Fibroblast of peridontal ligament (primary cell): ENCODE results near the gene C1orf167.
A peak's percentile ranks its signal among the peaks of the same experiment; 100 is the strongest.

Source experiments
- DNase-seq: peaks from one replicate; pipeline ENCODE4 v3.0.0-alpha.2; 2010; ENCODE audit errors: extremely low read depth

Gene C1orf167

GRCh38 chr1:11784993-11785769, 23.2 kb downstream of the C1orf167 start:
- peak; percentile 20 for DNase-seq

DNA sequence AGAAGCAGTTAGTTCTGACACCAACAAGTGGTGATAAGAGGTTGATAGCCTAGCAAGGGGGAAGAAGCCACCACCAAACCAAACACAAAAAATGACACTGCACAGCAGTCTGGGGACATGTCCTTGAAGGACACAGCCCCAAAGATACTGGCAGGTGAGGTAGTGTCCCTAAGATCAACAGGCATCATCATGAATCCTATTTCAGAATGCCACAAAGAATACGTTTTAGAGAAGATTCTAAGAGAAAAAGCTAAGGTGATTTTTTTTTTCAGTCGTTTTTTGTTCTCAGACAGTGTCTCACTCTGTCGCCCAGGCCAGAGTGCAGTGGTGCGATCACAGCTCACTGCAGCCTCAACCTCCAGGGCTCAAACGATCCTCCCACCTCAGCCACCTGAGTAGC, 24.2 kb downstream of the C1orf167 start:
- no peak for DNase-seq

DNA sequence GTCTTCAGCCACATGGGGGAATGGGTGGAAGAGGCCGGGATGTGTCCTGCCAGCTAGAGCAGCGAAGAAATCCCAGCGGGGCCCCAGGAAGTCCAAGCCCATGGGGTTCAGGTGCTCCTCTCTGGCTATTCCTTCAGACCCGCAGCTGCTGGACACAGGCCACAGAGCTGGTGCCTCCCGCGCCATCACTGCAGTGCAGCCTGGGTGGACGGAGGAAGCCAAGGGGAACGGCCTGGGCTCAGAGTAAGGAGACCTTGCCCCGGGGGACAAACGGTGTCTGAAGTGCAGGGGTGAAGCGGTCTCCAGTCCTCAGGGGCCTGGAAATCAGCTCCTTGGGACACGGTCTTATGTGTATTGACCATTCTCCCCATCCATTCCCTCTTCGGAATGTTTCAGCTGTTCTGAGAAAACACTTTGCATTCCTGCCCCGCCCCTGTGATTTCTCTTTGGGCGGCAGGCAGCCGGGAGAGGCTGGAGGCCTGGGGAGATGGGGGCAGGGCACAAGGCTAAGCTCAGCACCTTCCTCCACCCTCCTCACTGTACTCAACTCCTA, 25.3 kb downstream of the C1orf167 start:
- DNase-seq, result peak; percentile 64

DNA sequence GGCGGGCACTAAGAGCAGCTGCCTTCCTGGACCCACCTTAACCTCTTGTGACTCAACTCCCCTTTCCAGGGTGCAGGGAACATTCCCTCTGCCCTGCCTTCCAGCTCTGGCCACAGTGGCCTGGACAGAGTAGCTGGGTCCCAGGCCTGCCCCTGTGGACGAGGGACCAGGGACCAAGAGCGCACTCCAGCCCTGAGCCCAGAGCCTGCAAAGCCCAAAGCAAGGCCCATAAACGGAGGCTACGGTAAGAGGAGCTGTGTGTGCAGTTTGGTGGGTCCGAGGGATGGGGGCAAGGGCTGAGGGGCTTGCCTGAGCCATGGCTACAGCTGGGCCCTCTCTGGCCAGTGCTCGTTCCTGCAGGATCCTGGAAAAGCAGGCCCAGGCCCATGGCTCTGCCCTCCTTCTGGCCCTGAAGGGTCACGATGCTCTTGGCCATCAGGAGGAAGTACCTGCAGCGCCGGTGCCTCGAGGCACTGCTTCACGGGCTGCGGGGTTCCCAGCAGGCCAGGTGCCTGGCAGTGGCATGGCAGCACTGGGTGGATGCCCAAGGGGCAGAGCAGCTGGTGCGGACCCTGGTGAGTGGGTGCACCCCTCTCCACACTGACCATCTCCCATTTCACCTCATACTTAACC, 25.9 kb downstream of the C1orf167 start:
- DNase-seq, result no peak

DNA sequence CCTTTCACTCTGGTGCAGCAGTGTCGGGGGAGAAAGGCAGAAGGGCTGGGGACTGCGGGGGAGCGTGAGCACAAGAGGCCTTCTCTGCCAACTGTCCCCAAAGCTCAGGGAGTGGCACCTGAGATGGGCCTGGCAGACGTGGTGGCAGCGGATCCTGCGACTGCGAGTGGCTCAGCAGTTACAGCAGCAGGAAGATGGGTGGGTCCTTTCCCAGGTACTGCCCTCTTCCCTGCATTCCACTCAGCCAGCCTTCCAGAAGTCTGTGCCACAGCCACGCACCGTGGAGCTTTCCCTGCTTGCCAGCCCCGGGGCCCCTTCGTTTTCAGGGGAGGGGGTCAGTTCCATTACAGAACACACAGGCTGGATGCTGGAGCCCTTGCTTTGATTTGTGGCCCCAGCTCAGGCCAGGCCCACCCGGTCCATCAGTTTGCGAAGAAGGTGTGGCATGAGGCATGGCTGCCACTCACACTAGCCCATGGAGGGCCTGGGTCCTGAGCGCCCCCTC, 26.6 kb downstream of the C1orf167 start:
- DNase-seq, result no peak

DNA sequence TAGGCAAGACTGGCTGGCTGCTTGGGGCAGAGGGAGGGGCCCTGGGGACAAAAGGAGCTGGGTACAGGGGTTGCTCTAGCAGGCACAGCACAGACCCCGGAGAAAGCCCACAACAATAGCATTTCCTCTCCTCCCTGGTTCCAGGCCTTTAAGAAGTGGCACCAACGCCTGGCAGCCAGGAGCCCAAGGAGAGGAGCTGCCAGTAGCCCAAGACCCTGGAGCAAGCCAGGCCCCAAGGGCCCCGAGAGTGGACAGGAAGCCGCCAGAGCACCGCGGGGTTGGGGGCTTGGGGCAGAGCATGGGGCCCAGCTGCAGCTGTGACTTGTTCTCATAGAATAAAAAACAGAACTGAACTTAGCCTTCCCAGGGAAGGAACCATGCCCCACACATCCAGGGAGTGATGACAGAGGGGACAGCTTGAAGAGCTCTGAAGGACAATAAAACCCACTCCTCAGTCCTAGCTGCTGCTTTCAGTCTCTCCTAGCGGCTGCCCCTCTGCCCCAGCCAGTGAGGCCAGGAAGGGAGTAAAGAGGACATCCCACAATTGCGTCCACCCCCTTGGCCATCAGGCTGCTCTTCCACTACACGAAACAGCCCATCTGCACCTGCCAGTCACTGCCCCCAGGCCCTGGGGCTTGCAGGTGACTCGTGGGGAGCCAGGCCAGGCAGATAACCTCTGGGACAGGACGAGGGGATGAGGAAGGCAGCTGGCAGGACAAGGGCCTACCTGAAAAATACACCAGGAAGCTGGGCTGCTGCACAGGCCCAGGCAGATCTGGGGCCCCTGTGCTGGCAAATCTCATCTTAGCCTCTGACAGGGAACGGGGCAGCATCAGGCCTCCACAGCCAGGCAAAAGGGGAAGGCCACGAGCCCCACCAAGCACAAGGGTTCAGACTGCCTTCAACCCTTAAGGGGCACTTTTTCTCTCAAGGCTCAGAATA, 27.4 kb downstream of the C1orf167 start:
- DNase-seq, result no peak

DNA sequence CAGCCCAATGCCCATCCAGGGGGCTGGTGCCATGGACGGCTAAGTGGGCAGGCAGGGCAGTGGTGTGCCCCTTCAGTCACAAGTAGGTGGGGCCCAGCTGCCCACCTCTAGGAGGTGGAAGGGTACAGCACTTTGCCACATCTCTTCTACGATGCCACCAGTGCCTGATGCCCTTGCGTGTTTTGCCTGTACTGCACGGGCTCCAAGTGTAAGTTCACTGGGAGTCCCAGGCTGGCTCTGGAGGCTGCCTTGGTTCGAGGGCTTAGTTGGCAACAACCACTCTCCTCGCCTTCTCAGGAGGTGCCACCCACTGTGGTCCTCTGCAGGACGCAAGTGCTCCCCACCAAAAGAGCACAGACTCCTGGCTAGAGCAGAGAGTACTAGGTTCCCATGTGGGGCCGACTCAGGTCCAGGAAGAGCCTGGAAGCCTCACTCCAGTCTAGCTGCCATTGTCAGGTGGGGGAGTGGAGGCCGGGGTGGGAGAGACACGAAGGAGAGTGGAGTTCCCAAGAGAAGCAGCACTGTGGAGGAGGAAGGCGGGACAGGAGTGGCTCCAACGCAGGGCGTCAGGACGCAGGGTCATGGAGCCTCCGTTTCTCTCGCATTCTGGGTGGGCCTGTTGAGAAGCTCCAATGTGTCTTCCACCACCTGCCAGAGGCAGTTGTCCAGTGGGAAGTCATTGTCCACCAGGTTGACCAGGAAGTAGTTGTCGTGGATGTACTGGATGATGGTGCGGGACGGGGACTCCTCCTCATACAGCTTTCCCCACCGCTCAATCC, 28.3 kb downstream of the C1orf167 start:
- no peak for DNase-seq

DNA sequence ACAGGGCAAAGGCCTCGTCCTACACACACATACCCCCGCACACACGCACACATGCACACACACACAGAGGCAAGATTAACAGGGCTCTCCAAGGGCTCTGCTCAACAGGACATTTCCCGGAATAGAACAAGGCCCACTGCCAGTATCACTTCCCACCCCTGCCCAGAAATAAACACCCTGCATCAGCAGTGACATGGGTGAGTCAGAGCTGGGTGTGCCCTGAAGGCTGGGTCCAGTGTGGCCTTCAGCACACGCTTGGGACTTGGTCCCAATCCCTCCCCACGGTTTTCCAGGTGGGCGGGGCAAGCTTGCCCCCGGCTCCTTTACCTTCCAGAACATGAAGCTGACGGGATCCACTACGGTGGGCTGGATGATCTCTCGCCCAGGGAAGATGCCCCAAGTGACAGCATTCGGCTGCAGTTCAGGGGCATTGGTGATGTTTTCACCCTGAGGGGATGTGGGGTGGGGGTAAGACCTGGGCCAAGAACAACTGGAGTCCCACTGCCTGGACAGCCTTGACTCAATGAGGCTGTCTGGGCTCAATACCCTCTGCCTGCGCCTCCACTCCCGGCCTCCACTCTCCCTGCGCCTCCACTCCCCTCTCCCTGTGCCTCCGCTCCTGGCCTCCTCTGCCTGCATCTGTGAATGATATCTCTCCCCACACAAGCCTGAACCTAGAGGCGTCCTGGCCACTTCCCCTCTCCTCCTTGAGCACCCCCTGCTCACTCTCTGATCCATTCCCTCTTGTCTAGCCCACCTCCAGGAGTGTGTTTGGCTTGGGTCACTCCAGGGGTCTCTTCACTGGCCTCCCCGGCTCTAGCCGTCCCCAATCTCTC, 29.1 kb downstream of the C1orf167 start:
- DNase-seq, result peak; percentile 97

DNA sequence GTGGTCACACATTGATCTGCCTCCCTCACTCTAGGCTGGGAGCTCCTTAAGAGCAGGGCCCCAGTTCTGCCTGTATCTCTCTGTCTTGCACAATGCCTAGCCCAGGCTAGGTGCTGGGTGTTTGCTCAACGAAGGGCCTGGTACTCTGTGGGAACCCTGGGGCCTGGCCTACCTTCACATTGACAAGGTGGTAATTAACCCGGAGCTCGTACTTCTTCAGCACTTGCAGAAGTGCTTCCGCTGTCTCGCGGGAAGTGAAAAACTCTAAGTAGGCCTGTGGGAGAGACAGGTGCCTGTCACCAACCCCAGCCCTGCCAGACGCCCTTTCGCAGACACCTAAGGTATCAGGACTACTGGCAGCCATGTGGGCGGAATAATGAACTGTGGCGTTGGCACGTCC, 30.1 kb downstream of the C1orf167 start:
- DNase-seq, result no peak

DNA sequence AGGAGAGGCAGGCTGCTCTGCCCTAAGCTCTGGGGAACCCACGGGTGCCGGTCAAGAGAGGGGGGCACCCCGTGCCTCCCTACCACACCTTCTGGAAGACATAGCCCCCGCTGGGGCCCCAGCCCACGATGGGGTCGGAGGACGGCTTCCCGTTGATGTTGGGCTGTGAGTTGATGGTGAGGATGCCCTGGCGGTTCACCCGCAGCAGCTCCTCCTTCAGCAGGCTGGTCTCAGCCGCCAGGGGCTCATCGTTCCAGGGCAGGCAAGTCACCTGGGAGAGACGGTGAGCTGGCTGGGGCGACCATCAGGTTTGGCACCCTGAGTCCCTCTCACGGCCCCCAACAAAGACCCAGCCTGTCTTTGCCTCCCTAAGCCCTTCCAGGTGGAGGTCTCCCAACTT, 31.8 kb downstream of the C1orf167 start:
- DNase-seq, result no peak

- no peak for DNase-seq
Observed at GRCh38 chr1:11794446-11795237, 32.6 kb downstream of the C1orf167 start.

GRCh38 chr1:11795238-11795890, 33.4 kb downstream of the C1orf167 start:
- DNase-seq, result no peak

DNA sequence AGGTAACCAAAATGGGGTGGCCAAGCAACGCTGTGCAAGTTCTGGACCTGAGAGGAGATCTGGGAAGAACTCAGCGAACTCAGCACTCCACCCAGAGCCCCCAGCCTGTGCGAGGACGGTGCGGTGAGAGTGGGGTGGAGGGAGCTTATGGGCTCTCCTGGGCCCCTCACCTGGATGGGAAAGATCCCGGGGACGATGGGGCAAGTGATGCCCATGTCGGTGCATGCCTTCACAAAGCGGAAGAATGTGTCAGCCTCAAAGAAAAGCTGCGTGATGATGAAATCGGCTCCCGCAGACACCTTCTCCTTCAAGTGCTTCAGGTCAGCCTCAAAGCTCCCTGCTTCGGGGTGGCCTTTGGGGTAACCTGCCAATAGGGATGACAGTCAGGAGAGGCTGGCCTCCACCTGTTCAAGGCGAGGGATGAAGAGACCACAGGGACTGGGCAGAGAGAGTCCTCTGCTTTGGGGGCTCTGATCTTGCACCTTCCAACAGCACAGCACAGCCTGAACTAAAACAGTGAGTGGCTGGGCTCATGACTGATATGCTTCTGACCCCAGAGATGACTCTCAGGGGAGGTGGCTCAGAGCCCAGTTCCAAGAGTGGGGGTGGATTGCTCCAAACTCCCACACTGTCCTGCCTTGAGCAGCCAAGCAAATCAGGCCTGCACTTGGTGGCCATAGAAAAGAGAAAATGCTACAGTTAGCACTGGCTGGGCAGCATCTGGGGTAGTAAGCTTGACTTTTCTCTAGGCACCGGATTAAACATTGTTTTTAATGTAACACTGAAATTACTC, 34.2 kb downstream of the C1orf167 start:
- no peak for DNase-seq

- DNase-seq, result peak; percentile 16
Observed at GRCh38 chr1:11797525-11798216, 35.7 kb downstream of the C1orf167 start.

DNA sequence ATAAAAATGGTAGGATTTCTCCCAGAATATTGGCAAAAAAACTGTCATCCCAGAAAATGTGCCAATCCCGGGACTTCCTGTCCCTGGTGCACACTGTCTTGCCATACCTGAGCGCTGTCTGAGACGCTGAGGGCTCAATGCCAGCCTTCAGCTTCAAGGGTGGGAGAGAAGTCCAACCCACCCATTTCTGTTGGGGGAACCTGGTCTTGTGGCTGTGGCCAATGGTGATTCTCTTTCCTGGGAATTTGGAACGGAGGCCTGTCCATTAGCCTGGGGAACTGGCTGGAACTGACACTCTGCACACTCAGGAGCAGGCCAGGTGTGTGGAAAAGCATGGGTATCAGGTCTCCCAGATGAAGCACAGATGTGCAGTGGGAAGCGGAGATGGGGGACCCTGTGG, 37.1 kb downstream of the C1orf167 start:
- no peak for DNase-seq

DNA sequence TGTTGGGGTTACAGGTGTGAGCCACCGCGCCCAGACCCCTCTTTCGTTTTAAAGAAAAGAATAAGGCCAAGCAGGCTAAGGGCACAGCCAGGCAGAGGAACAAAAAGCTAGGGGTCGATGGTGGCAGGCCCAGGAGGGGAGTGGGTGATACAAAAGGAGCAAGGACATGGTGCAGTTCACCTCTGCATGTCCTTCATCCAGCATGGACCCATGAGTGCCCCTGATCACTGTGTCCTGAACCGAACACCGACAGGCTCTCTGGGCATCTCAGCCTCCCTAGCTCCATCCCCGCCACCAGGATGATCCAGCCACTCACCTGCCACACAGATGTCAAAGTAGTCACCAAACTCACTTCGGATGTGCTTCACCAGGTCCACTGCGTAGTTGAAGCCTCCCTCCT, 37.9 kb downstream of the C1orf167 start:
- DNase-seq, result no peak

DNA sequence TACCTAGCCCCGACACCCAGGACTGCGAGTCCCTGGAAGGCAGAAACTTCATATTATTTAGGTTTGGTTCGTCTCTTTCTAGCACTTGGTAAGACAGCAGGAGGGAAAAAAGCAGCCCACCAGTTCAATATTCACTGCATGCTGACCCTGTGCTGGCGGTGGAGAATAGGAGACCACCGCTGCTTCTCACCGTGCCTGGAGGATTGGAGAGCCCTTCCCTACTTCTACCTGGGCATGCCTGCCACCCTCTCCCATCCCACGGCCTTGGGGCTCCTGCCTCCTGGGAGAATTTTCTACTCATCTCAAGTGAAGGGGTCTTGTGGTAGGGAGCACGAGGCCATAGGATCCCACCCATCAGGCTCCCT, 38.4 kb downstream of the C1orf167 start:
- DNase-seq, result no peak
